ENCODE results near the gene NSMCE4A. TPM values are rescaled to one million over a fixed set of nuclear protein-coding genes. Genes with fewer than 3 reads are reported as not detected.
"Not testable (repeated sequence)": the region's sequence is repeated elsewhere in the genome, so short reads cannot be mapped to it uniquely, and the experiment has no call there.

NSMCE4A gene, protein sequence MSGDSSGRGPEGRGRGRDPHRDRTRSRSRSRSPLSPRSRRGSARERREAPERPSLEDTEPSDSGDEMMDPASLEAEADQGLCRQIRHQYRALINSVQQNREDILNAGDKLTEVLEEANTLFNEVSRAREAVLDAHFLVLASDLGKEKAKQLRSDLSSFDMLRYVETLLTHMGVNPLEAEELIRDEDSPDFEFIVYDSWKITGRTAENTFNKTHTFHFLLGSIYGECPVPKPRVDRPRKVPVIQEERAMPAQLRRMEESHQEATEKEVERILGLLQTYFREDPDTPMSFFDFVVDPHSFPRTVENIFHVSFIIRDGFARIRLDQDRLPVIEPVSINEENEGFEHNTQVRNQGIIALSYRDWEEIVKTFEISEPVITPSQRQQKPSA
- 10 to 100 TPM; 19.8 to 33.6 (median 25.6) TPM for total RNA-seq
- 10 to 100 TPM; 25.8 to 31.2 TPM for polyA plus RNA-seq
- long read RNA-seq, donor 1, transcript NSMCE4A-202 (11 exons, 1,394 nt), result major isoform, 32 of 57 reads
- long read RNA-seq, donor 1, partial matches to known transcripts, result 2 of 57 reads
- long read RNA-seq, donor 1, other reads (novel, unspliced or antisense), result 23 of 57 reads
- long read RNA-seq, donor 2, transcript NSMCE4A-202 (11 exons, 1,394 nt), result major isoform, 105 of 149 reads
- long read RNA-seq, donor 2, partial matches to known transcripts, result 2 of 149 reads
- long read RNA-seq, donor 2, other reads (novel, unspliced or antisense), result 40 of 149 reads
- long read RNA-seq, donor 3, transcript NSMCE4A-202 (11 exons, 1,394 nt), result major isoform, 20 of 35 reads
- long read RNA-seq, donor 3, partial matches to known transcripts, result 4 of 35 reads
- long read RNA-seq, donor 3, other reads (novel, unspliced or antisense), result 10 of 35 reads

GRCh38 chr10:121974535-121975294, at the start of gene NSMCE4A:
TSS of gene NSMCE4A (minus strand) at chr10:121975217. CDS start at chr10:121975165, 52 bp downstream.
- WGBS, 4 donors, result 0 to 1% (median 0%) methylated on average over 32 to 101 of the region's 101 CpGs
- intact Hi-C loops (cut with DNase I), result loop anchor here (2.0 to 10.0 kb wide), 12 partner anchors 28 to 140 kb away; partner anchors contain the start of gene ATE1 (in 6 of the 10)
- H3K4me3 ChIP-seq, result peak within 1 kb of the TSS; percentile 81 to 100 (median 97)
- ATAC-seq, result peak; percentile 75 to 95 (median 90)
- TF ChIP-seq, protein P1, sequence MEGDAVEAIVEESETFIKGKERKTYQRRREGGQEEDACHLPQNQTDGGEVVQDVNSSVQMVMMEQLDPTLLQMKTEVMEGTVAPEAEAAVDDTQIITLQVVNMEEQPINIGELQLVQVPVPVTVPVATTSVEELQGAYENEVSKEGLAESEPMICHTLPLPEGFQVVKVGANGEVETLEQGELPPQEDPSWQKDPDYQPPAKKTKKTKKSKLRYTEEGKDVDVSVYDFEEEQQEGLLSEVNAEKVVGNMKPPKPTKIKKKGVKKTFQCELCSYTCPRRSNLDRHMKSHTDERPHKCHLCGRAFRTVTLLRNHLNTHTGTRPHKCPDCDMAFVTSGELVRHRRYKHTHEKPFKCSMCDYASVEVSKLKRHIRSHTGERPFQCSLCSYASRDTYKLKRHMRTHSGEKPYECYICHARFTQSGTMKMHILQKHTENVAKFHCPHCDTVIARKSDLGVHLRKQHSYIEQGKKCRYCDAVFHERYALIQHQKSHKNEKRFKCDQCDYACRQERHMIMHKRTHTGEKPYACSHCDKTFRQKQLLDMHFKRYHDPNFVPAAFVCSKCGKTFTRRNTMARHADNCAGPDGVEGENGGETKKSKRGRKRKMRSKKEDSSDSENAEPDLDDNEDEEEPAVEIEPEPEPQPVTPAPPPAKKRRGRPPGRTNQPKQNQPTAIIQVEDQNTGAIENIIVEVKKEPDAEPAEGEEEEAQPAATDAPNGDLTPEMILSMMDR (IDR thresholded peaks at IDR 0.05), result peak in 4 of 12 donors; percentile 41 to 84 (median 64)
- TF ChIP-seq POLR2A (IDR thresholded peaks at IDR 0.05), result peak in 1 of 2 donors; percentile 60
- H3K27me3 ChIP-seq, result no peaks in the 10 kb centered on the region
- no peaks in the 10 kb centered on the region for H3K9me3 ChIP-seq
- peak within 1 kb of the TSS; percentile 97 to 100 (median 98) for H3K27ac ChIP-seq
- peaks cover 0 to 27% (median 18%) of the 10 kb centered on the region in 12 donors for H3K4me1 ChIP-seq
- DNase-seq, result peak; percentile 83 to 91 (median 85)
- H3K36me3 ChIP-seq, result peaks cover 0 to 31% (median 18%) of the 10 kb centered on the region in 9 donors

DNA sequence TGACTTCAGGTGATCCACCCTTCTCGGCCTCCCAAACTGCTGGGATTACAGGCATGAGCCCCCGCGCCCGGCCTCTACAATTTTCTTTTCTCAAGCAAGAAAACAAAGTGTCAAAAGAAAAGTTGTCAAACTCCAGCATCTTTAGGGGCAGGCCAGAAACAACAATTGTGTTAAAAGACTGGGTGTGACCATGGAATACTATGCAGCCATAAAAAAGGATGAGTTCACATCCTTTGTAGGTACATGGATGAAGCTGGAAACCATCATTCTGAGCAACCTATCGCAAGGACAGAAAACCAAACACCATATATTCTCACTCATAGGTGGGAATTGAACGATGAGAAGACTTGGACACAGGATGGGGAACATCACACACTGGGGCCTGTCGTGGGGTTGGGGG, 48.2 kb upstream of the NSMCE4A start:
- Histone ChIP-seq H3K36me3 (peaks cover 0 to 25% (median 0%) of the 10 kb centered on the region in 9 donors), H3K27ac (peak overlapping the region in 1 of 12 donors; percentile 87), H3K4me1 (peaks cover 0 to 34% (median 7%) of the 10 kb centered on the region in 12 donors), H3K27me3 (peaks cover 0 to 10% (median 0%) of the 10 kb centered on the region in 9 donors)
- WGBS, 4 donors, result 95 to 99% (median 97%) methylated on average over 7 of the region's 7 CpGs
- DNase-seq; intact Hi-C loops (cut with DNase I); ATAC-seq; H3K9me3 ChIP-seq; H3K4me3 ChIP-seq: not testable (repeated sequence)

- peak overlapping the region in 9 of 12 donors; percentile 17 to 87 (median 60) for H3K27ac ChIP-seq
- H3K27me3 ChIP-seq, result peaks cover 0 to 10% (median 0%) of the 10 kb centered on the region in 9 donors
- no peak overlapping the region for H3K4me3 ChIP-seq
- no peaks in the 10 kb centered on the region for H3K9me3 ChIP-seq
- intact Hi-C loops (cut with DNase I), result no loop called here
- H3K36me3 ChIP-seq, result peaks cover 0 to 25% (median 0%) of the 10 kb centered on the region in 9 donors
- ATAC-seq (no peak), DNase-seq (no peak)
- TF ChIP-seq, protein P1 (IDR thresholded peaks at IDR 0.05), result no peak
- no peak for TF ChIP-seq POLR2A (IDR thresholded peaks at IDR 0.05)
- H3K4me1 ChIP-seq, result peaks cover 0 to 38% (median 7%) of the 10 kb centered on the region in 12 donors
- WGBS, 4 donors, result 81 to 95% (median 85%) methylated on average over 4 of the region's 4 CpGs
These were observed 47.3 kb upstream of the NSMCE4A start for GRCh38 chr10:122022276-122022675.

GRCh38 chr10:122021828-122022227, 46.8 kb upstream of the NSMCE4A start:
- 63 to 67% (median 66%) methylated on average over 11 of the region's 11 CpGs for WGBS, 4 donors
- Histone ChIP-seq H3K4me1 (peaks cover 0 to 37% (median 7%) of the 10 kb centered on the region in 12 donors), H3K27me3 (peaks cover 0 to 10% (median 0%) of the 10 kb centered on the region in 9 donors), H3K9me3 (no peaks in the 10 kb centered on the region), H3K4me3 (no peak overlapping the region), H3K36me3 (peaks cover 0 to 25% (median 0%) of the 10 kb centered on the region in 9 donors), H3K27ac (peak overlapping the region in 10 of 12 donors; percentile 17 to 87 (median 56))
- DNase-seq (no peak), ATAC-seq (no peak)
- TF ChIP-seq POLR2A (IDR thresholded peaks at IDR 0.05), result no peak
- TF ChIP-seq, protein P1 (IDR thresholded peaks at IDR 0.05), result no peak
- intact Hi-C loops (cut with DNase I), result no loop called here

Measured in heart left ventricle (tissue), 16 donors.